Measurements from ENCODE around the gene IL4I1.

IL4I1 gene

GRCh38 chr19:49890349-49891311 lies 6.1 kb downstream of the IL4I1 start:
- Histone ChIP-seq H3K9ac (peak overlapping the region; percentile 44; the same call in 1 of the 2 replicates), H3K36me3 (ENCODE audit: insufficient read depth) (no peaks in the 10 kb centered on the region), H3K27ac (peak overlapping the region; percentile 68), H2AFZ (ENCODE audit: low read depth) (peak overlapping the region; percentile 86), H3K4me2 (peak overlapping the region; percentile 45), H3K27me3 (ENCODE audit: insufficient read depth, low read depth) (no peaks in the 10 kb centered on the region), H3K4me1 (ENCODE audit: low read depth, poor library complexity, severe bottlenecking) (peaks cover 41% of the 10 kb centered on the region), H4K20me1 (ENCODE audit: insufficient read depth) (no peaks in the 10 kb centered on the region), H3K4me3 (IDR thresholded peaks at IDR 0.05; ENCODE audit: insufficient read depth, low read depth, low read length) (no peak overlapping the region), H3K79me2 (ENCODE audit: insufficient read depth, low read depth) (no peaks in the 10 kb centered on the region)
- peak; percentile 11 for TF ChIP-seq CTCF (conservative IDR thresholded peaks at IDR 0.05; ENCODE audit: low read depth, low read length)

DNA sequence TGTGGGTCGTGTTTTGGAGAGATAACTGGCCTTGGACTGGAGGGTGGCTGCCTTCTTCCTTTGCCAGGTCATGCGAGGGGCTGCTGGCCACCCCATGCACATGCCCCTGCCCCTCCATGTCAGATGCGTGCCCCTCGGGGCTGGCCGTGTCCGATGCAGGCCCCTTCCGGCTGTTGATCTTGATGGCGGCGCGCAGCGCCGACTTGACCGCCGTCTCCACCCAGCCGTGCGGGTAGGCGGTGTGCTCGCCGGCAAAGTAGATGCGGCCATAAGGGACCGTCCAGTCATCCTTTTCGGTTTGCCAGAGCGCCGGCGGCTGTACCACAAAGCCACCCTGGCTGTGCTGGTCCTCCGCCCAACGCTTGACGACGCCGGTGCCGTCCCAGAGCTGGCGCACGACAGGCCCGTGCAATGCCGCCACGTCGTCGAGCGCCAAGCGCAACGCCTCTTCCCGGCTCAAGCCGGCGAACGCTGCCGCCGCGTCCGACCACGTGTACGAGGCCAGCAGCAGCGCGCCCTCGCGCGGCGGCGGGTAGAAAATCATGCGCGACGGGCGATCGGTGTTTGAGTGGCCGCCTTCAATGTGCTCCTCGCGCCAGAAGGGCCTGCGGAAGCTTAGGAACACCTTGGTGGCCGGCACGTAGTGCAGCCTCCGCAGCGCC lies 6.9 kb downstream of the IL4I1 start:
- Histone ChIP-seq H3K4me2 (peak overlapping the region; percentile 45), H4K20me1 (ENCODE audit: insufficient read depth) (no peaks in the 10 kb centered on the region), H3K4me1 (ENCODE audit: low read depth, poor library complexity, severe bottlenecking) (peaks cover 36% of the 10 kb centered on the region), H3K79me2 (ENCODE audit: insufficient read depth, low read depth) (no peaks in the 10 kb centered on the region), H3K27ac (peak overlapping the region; percentile 68), H3K4me3 (IDR thresholded peaks at IDR 0.05; ENCODE audit: insufficient read depth, low read depth, low read length) (no peak overlapping the region), H3K9ac (peak overlapping the region; percentile 44; the same call in 1 of the 2 replicates), H3K36me3 (ENCODE audit: insufficient read depth) (no peaks in the 10 kb centered on the region), H3K27me3 (ENCODE audit: insufficient read depth, low read depth) (no peaks in the 10 kb centered on the region), H2AFZ (ENCODE audit: low read depth) (peak overlapping the region; percentile 86)
- TF ChIP-seq CTCF (conservative IDR thresholded peaks at IDR 0.05; ENCODE audit: low read depth, low read length) = peak; percentile 76

- H4K20me1 ChIP-seq (ENCODE audit: insufficient read depth) = no peaks in the 10 kb centered on the region
- peak overlapping the region; percentile 45; the same call in 1 of the 2 replicates for H3K4me2 ChIP-seq
- peaks cover 32% of the 10 kb centered on the region for H3K4me1 ChIP-seq (ENCODE audit: low read depth, poor library complexity, severe bottlenecking)
- H3K4me3 ChIP-seq (IDR thresholded peaks at IDR 0.05; ENCODE audit: insufficient read depth, low read depth, low read length) = no peak overlapping the region
- no peak overlapping the region for H2AFZ ChIP-seq (ENCODE audit: low read depth)
- H3K9ac ChIP-seq = no peak overlapping the region
- no peaks in the 10 kb centered on the region for H3K27me3 ChIP-seq (ENCODE audit: insufficient read depth, low read depth)
- H3K79me2 ChIP-seq (ENCODE audit: insufficient read depth, low read depth) = no peaks in the 10 kb centered on the region
- H3K36me3 ChIP-seq (ENCODE audit: insufficient read depth) = no peaks in the 10 kb centered on the region
- no peak for TF ChIP-seq CTCF (conservative IDR thresholded peaks at IDR 0.05; ENCODE audit: low read depth, low read length)
- no peak overlapping the region; the same call in 1 of the 2 replicates for H3K27ac ChIP-seq
Measured at GRCh38 chr19:49889038-49889686, 7.5 kb downstream of the IL4I1 start.

- Histone ChIP-seq H3K27ac (no peak overlapping the region), H3K4me2 (no peak overlapping the region)
Measured at GRCh38 chr19:49888510-49888824, 8.2 kb downstream of the IL4I1 start.

More at GRCh38 chr19:49888510-49888824, 8.2 kb downstream of the IL4I1 start:
- no peaks in the 10 kb centered on the region for H4K20me1 ChIP-seq (ENCODE audit: insufficient read depth)
- no peak overlapping the region for H3K9ac ChIP-seq
- no peaks in the 10 kb centered on the region; the same call in 1 of the 2 replicates for H3K36me3 ChIP-seq (ENCODE audit: insufficient read depth)
- no peaks in the 10 kb centered on the region for H3K27me3 ChIP-seq (ENCODE audit: insufficient read depth, low read depth)
- no peak overlapping the region for H3K4me3 ChIP-seq (IDR thresholded peaks at IDR 0.05; ENCODE audit: insufficient read depth, low read depth, low read length)
- no peak for TF ChIP-seq CTCF (conservative IDR thresholded peaks at IDR 0.05; ENCODE audit: low read depth, low read length)
- H3K79me2 ChIP-seq (ENCODE audit: insufficient read depth, low read depth) = no peaks in the 10 kb centered on the region
- H2AFZ ChIP-seq (ENCODE audit: low read depth) = no peak overlapping the region
- peaks cover 26% of the 10 kb centered on the region for H3K4me1 ChIP-seq (ENCODE audit: low read depth, poor library complexity, severe bottlenecking)

Measured in KMS-11 (cell line).